Measurements from ENCODE around the gene PRRC2B.

- no peak for TF ChIP-seq ZBTB33 (IDR thresholded peaks at IDR 0.05)
- no peak for TF ChIP-seq CTCF (IDR thresholded peaks at IDR 0.05; ENCODE audit: low read depth, low read length, missing input control)
- no peak for TF ChIP-seq FOXA1 (IDR thresholded peaks at IDR 0.05)
- no peak for TF ChIP-seq HNF4A (conservative IDR thresholded peaks at IDR 0.05)
- TF ChIP-seq HNF4G (IDR thresholded peaks at IDR 0.05), result no peak
Measured at GRCh38 chr9:131484051-131484445, 90.2 kb downstream of the PRRC2B start.

Measured in liver (tissue), 3 donors.